PC-9 (cell line): ENCODE results near the gene NT5DC4. TPM values are rescaled to one million over a fixed set of nuclear protein-coding genes. Genes with fewer than 3 reads are reported as not detected.

ENCODE experiments used
- BruUV-seq: library from RNA; stranded (reverse); fragments of 400-500 nt; replicated peaks from 2 replicates; lab custom pipeline; 2021; lab: Mats Ljungman, UMichigan
- CTCF ChIA-PET: fragments of 300-600 bp; sonication (Branson Sonifier 250); formaldehyde crosslinking; loops from one replicate; lab custom pipeline; 2022; ENCODE audit warnings: antibody characterized with exemption; lab: Charles Lee
- POLR2A ChIA-PET: fragments of 300-600 bp; sonication (Branson Sonifier 250); formaldehyde crosslinking; loops from one replicate; lab custom pipeline; 2022; ENCODE audit warnings: antibody characterized with exemption; ENCODE audit not compliant: unreplicated experiment; lab: Charles Lee
- DNase-seq, 2 experiments: peaks; one replicate each; pipeline versions ENCODE4 v3.0.0 to v3.0.0-alpha.2; 2015 to 2022; ENCODE audit warnings: mixed read lengths in 1 of 2
- H2AFZ ChIP-seq: fragments of 200-600 bp; sonication (generic); 2 replicates; pipeline ENCODE4 v1.8.1; 2017; ENCODE audit warnings: antibody characterized with exemption
- H3F3A ChIP-seq: fragments of 200-600 bp; sonication (generic); 2 replicates; pipeline ENCODE4 v1.8.1; 2017; ENCODE audit warnings: antibody characterized with exemption, mild to moderate bottlenecking, low read depth; ENCODE audit not compliant: insufficient read depth
- H3K27ac ChIP-seq: fragments of 200-600 bp; sonication (generic); 2 replicates; pipeline ENCODE4 v1.6.1; 2016; ENCODE audit warnings: mixed run types
- H3K27me3 ChIP-seq: fragments of 200-600 bp; sonication (generic); 2 replicates; pipeline ENCODE4 v1.6.1; 2016; ENCODE audit warnings: low read depth, mixed run types; ENCODE audit not compliant: insufficient read depth
- H3K36me3 ChIP-seq: fragments of 200-600 bp; sonication (generic); 2 replicates; pipeline ENCODE4 v1.6.1; 2016; ENCODE audit warnings: low read depth, mixed run types
- H3K4me1 ChIP-seq: fragments of 200-600 bp; sonication (generic); replicated peaks from 2 replicates; pipeline ENCODE4 v1.6.1; 2016; ENCODE audit warnings: mixed run types; ENCODE audit not compliant: insufficient read depth
- H3K4me2 ChIP-seq: fragments of 200-600 bp; sonication (generic); 2 replicates; pipeline ENCODE4 v1.6.1; 2017; ENCODE audit warnings: mixed run types
- H3K4me3 ChIP-seq: fragments of 200-600 bp; sonication (generic); 2 replicates; pipeline ENCODE4 v1.6.1; 2016; ENCODE audit warnings: mixed run types
- H3K79me2 ChIP-seq: fragments of 200-600 bp; sonication (generic); 2 replicates; pipeline ENCODE4 v1.6.1; 2017; ENCODE audit warnings: low read depth, mixed run types
- H3K9me2 ChIP-seq: fragments of 200-600 bp; sonication (generic); 2 replicates; pipeline ENCODE4 v1.8.1; 2017; ENCODE audit warnings: mild to moderate bottlenecking; ENCODE audit not compliant: insufficient read depth
- H3K9me3 ChIP-seq: fragments of 200-600 bp; sonication (generic); 2 replicates; pipeline ENCODE4 v1.8.1; 2016; ENCODE audit warnings: low read depth; ENCODE audit not compliant: insufficient read depth
- H4K20me1 ChIP-seq: fragments of 200-600 bp; sonication (generic); 2 replicates; pipeline ENCODE4 v1.8.1; 2017; ENCODE audit not compliant: insufficient read depth
- CTCF ChIP-seq: fragments of 200-600 bp; sonication (generic); conservative IDR thresholded peaks from 2 replicates; pipeline ENCODE4 v1.6.1; 2017; ENCODE audit warnings: mixed run types, antibody characterized with exemption, mild to moderate bottlenecking, moderate library complexity
- EZH2 ChIP-seq: fragments of 200-600 bp; sonication (generic); IDR thresholded peaks from 2 replicates; pipeline ENCODE4 v1.8.0; 2017; ENCODE audit warnings: antibody characterized with exemption, low read depth
- intact Hi-C: fragments of 100-400 bp; cut with micrococcal nuclease; formaldehyde crosslinking; loops from one replicate; pipeline ENCODE4 v1.10.0; 2022; ENCODE audit not compliant: unreplicated experiment
- total RNA-seq: library from RNA; stranded (reverse); gene quantifications from 2 replicates; pipeline ENCODE4 v1.2.3, GENCODE V29; 2021

Gene NT5DC4
- total RNA-seq, 1 experiment from 2014 or later: 6.1 TPM

DNA sequence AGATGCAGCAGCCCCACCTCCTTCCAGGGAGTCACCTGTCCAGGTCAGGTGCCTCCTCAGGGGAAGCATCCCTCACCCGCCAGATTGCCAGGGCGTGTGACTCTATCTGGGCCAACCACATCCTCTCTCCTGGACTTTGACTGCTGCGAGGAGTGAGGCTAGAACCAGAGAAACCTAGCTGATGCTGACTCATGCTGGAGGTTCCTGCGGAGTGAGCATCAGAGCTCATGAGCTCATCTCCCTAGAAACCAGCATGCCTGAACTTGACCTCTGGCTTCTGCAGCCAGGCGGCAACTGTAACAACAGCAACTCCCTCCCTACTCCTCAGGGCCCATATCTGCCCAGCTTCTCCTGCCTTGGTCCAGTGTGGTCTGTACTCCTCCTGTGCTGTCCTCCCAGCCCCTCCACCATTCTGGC lies 28.3 kb upstream of the NT5DC4 start:
- Histone ChIP-seq H4K20me1 (no peaks in the 10 kb centered on the region), H3K9me2 (no peaks in the 10 kb centered on the region), H3K4me3 (peak overlapping the region; percentile 12; the same call in 1 of the 2 replicates), H3K36me3 (no peaks in the 10 kb centered on the region), H3K27me3 (no peaks in the 10 kb centered on the region), H3K79me2 (no peaks in the 10 kb centered on the region), H3K27ac (peak overlapping the region; percentile 77), H3K4me1 (peaks cover 46% of the 10 kb centered on the region), H3K4me2 (peak overlapping the region; percentile 60), H2AFZ (no peak overlapping the region), H3F3A (peaks cover 37% of the 10 kb centered on the region), H3K9me3 (no peaks in the 10 kb centered on the region)
- ChIA-PET POLR2A (interaction anchor here (0.6 to 0.9 kb wide), 5 partner anchors 23 to 439 kb away, joined by 3 to 7 read pairs (median 5); no protein-coding TSS in a partner anchor), CTCF (interaction anchor here (0.8 to 1.2 kb wide), 4 partner anchors 26 to 92 kb away, joined by 4 to 11 read pairs (median 6); no protein-coding TSS in a partner anchor)
- intact Hi-C loops: loop anchor here (1.0 to 2.0 kb wide), 3 partner anchors 34 to 66 kb away; partner anchors contain the start of gene SLC20A1
- DNase-seq: peak; percentile 88 to 96
- TF ChIP-seq CTCF (no peak), EZH2 (no peak)
- no TSS peak for BruUV-seq

DNA sequence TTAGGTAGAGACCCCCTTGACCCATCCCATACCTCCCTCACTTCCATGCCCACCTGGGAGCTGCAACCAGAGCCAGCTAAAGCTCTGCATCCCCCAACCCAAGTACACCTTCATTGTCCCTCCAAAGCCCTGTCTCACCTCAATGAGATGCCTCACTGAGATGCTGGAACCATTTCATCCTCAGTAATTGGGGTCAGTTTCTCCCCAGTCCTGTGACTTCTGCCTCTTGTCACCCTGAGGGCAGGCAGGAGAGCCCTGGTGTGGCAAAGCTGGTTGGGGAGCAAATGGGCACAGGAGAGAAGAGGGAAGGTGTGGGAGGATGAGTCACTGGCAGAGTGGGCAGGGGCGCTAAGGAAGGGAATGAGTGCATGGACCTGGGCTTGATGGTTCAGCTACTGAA lies 27.9 kb upstream of the NT5DC4 start:
- no peaks in the 10 kb centered on the region for H3K9me3 ChIP-seq
- ChIA-PET CTCF (interaction anchor here (0.8 to 1.2 kb wide), 4 partner anchors 26 to 93 kb away, joined by 4 to 11 read pairs (median 6); no protein-coding TSS in a partner anchor), POLR2A (interaction anchor here (0.8 to 0.9 kb wide), 3 partner anchors 23 to 230 kb away, joined by 5 to 7 read pairs (median 5); no protein-coding TSS in a partner anchor)
- peak overlapping the region; percentile 12; the same call in 1 of the 2 replicates for H3K4me3 ChIP-seq
- peak; percentile 25 to 41 for DNase-seq
- H3K4me1 ChIP-seq: peaks cover 42% of the 10 kb centered on the region
- no peak overlapping the region for H2AFZ ChIP-seq
- H3K9me2 ChIP-seq: no peaks in the 10 kb centered on the region
- no peaks in the 10 kb centered on the region for H3K27me3 ChIP-seq
- no peak for TF ChIP-seq EZH2
- no peak for TF ChIP-seq CTCF
- no peaks in the 10 kb centered on the region for H3K79me2 ChIP-seq
- no peaks in the 10 kb centered on the region for H4K20me1 ChIP-seq
- peak overlapping the region; percentile 77 for H3K27ac ChIP-seq
- H3K4me2 ChIP-seq: peak overlapping the region; percentile 60
- H3F3A ChIP-seq: peaks cover 33% of the 10 kb centered on the region
- H3K36me3 ChIP-seq: no peaks in the 10 kb centered on the region
- TSS peak; percentile 80 for BruUV-seq
- intact Hi-C loops: loop anchor here (1.0 to 2.0 kb wide), 3 partner anchors 34 to 66 kb away; partner anchors contain the start of gene SLC20A1

DNA sequence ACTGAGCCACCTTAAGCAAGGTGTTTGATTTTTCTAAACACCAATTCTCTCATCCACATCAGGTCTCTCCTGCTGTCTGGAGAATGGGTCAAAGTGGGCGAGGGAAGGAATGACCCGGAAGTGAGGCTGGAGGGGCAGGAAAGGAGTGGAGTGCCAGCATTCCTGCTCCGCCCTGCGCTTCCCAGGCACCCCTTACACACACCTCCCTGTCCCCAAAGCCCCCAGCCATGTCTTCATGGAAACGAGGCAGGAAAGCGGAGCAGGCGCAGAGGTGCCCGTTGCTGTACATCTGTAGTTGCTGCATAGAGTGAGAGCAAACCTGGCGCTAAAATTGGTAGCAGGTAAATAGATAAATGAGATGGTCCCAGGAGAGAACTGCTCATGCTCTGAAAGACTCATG lies 27.2 kb upstream of the NT5DC4 start:
- peaks cover 35% of the 10 kb centered on the region for H3K4me1 ChIP-seq
- DNase-seq: no peak
- H3K79me2 ChIP-seq: no peaks in the 10 kb centered on the region
- no peaks in the 10 kb centered on the region for H3K9me3 ChIP-seq
- H3K9me2 ChIP-seq: no peaks in the 10 kb centered on the region
- H3K36me3 ChIP-seq: no peaks in the 10 kb centered on the region
- peak overlapping the region; percentile 77 for H3K27ac ChIP-seq
- no peak for TF ChIP-seq EZH2
- TF ChIP-seq CTCF: no peak
- no TSS peak for BruUV-seq
- no peak overlapping the region for H2AFZ ChIP-seq
- H3K4me3 ChIP-seq: no peak overlapping the region
- intact Hi-C loops: loop anchor here (2.0 kb wide), 2 partner anchors 33 to 67 kb away; no protein-coding TSS in a partner anchor
- H3F3A ChIP-seq: peaks cover 29% of the 10 kb centered on the region
- POLR2A ChIA-PET: no interaction called here
- CTCF ChIA-PET: interaction anchor here (0.7 kb wide), 1 partner anchor 31 kb away, joined by 3 read pairs; no protein-coding TSS in a partner anchor
- H3K27me3 ChIP-seq: no peaks in the 10 kb centered on the region
- H3K4me2 ChIP-seq: no peak overlapping the region
- no peaks in the 10 kb centered on the region for H4K20me1 ChIP-seq
